GM12878 (cell line): ENCODE measurements around the gene COL23A1. TPM values are rescaled to one million over a fixed set of nuclear protein-coding genes. Genes with fewer than 3 reads are reported as not detected.

Experiments used
- ATAC-seq: fragments of 200-7000 bp; cut with Tn5 transposase; 3 replicates; pipeline ENCODE4 v1.9.1; 2020; ENCODE audit warnings: mild to moderate bottlenecking, moderate library complexity
- BruUV-seq: library from RNA; stranded (reverse); fragments of 400-500 nt; replicated peaks from 2 replicates; lab custom pipeline; 2021; lab: Mats Ljungman, UMichigan
- CTCF ChIA-PET: fragments of 300-600 bp; sonication (Branson Sonifier 250); formaldehyde crosslinking; extraction: SDS; loops from one replicate; lab custom pipeline; 2021; ENCODE audit warnings: inconsistent platforms; lab: Yijun Ruan, JAX
- POLR2A ChIA-PET: fragments of 350-600 bp; formaldehyde crosslinking; extraction: SDS; loops from one replicate; lab custom pipeline; 2021; ENCODE audit warnings: inconsistent platforms; lab: Charles Lee
- RAD21 ChIA-PET: fragments of 300-600 bp; sonication (Branson Sonifier 250); formaldehyde crosslinking; loops from one replicate; lab custom pipeline; 2023; ENCODE audit warnings: antibody characterized with exemption; ENCODE audit not compliant: unreplicated experiment; lab: Charles Lee
- SMC1A ChIA-PET: fragments of 300-600 bp; sonication (Branson Sonifier 250); formaldehyde crosslinking; loops from one replicate; lab custom pipeline; 2023; ENCODE audit not compliant: unreplicated experiment, uncharacterized antibody; lab: Charles Lee
- DNase-seq: peaks from one replicate; pipeline ENCODE4 v3.0.0-alpha.2; 2011; ENCODE audit warnings: low read depth, low spot score
- FAIRE-seq: peaks from 3 replicates; lab custom pipeline; 2011; peaks lifted over from hg19 to GRCh38; lab: Jason Lieb, UNC
- H2AFZ ChIP-seq: 2 replicates; pipeline ENCODE4 v1.6.0; 2011; ENCODE audit warnings: low read depth, low read length, control low read depth; ENCODE audit not compliant: control insufficient read depth
- H3K27ac ChIP-seq: 2 replicates; pipeline ENCODE4 v1.5.1; 2011; ENCODE audit warnings: control low read depth; ENCODE audit not compliant: control insufficient read depth, insufficient read depth
- H3K27me3 ChIP-seq, 2 experiments: replicated peaks in 1 of 2; 2 replicates each; pipeline versions ENCODE4 v1.6.0 to v1.6.1; 2011; ENCODE audit warnings: low read length in 1 of 2; ENCODE audit not compliant: control insufficient read depth in 2 of 2, insufficient read depth in 2 of 2
- H3K36me3 ChIP-seq, 2 experiments: 2 replicates each; pipeline ENCODE4 v1.5.1; 2011; ENCODE audit warnings: low read length in 1 of 2; ENCODE audit not compliant: control insufficient read depth in 2 of 2, insufficient read depth in 2 of 2
- H3K4me1 ChIP-seq: 2 replicates; pipeline ENCODE4 v1.6.1; 2011; ENCODE audit warnings: mild to moderate bottlenecking, low read length, moderate library complexity, mixed read lengths; ENCODE audit not compliant: control insufficient read depth, insufficient read depth
- H3K4me2 ChIP-seq: 2 replicates; pipeline ENCODE4 v1.6.0; 2011; ENCODE audit warnings: control low read depth; ENCODE audit not compliant: control insufficient read depth, insufficient read depth
- H3K4me3 ChIP-seq: fragments of 200-600 bp; sonication (generic); 2 replicates; pipeline ENCODE4 v1.5.1; 2016
- H3K79me2 ChIP-seq: 2 replicates; pipeline ENCODE4 v1.6.0; 2011; ENCODE audit warnings: low read length; ENCODE audit not compliant: control insufficient read depth, insufficient read depth
- H3K9ac ChIP-seq: 2 replicates; pipeline ENCODE4 v1.8.0; 2011; ENCODE audit warnings: low read length, control low read depth, mixed read lengths; ENCODE audit not compliant: control insufficient read depth, insufficient read depth
- H3K9me3 ChIP-seq: replicated peaks from 3 replicates; pipeline ENCODE4 v1.5.1; 2011; ENCODE audit warnings: mild to moderate bottlenecking, low read length; ENCODE audit not compliant: control insufficient read depth, insufficient read depth
- H4K20me1 ChIP-seq: 2 replicates; pipeline ENCODE4 v1.6.0; 2011; ENCODE audit not compliant: control insufficient read depth, insufficient read depth
- ATF2 ChIP-seq: IDR thresholded peaks from 2 replicates; pipeline ENCODE4 v1.6.1; 2012; ENCODE audit warnings: low read length, inconsistent platforms
- ATF3 ChIP-seq: IDR thresholded peaks from 2 replicates; pipeline ENCODE4 v1.6.1; 2011; ENCODE audit warnings: low read depth, mild to moderate bottlenecking, low read length, moderate library complexity, borderline replicate concordance; ENCODE audit errors: extremely low read depth
- CUX1 ChIP-seq: IDR thresholded peaks from 2 replicates; pipeline ENCODE4 v1.6.1; 2012; ENCODE audit warnings: improper control_type of control experiment, low read depth, low read length; ENCODE audit not compliant: insufficient replicate concordance
- HSF1 ChIP-seq: fragments of 150-350 bp; IDR thresholded peaks from 2 replicates; pipeline ENCODE4 v1.6.1; 2014; ENCODE audit warnings: mild to moderate bottlenecking, low read depth, low read length
- MYB ChIP-seq: fragments of 150-350 bp; IDR thresholded peaks from 2 replicates; pipeline ENCODE4 v1.6.1; 2014; ENCODE audit warnings: mild to moderate bottlenecking, low read depth, low read length, borderline replicate concordance
- NFYA ChIP-seq: IDR thresholded peaks from 2 replicates; pipeline ENCODE4 v1.6.1; 2011; ENCODE audit warnings: low read depth, mild to moderate bottlenecking, low read length, improper control_type of control experiment, borderline replicate concordance
- PAX5 ChIP-seq: IDR thresholded peaks from 2 replicates; pipeline ENCODE4 v1.6.1; 2011; ENCODE audit warnings: low read depth, low read length, borderline replicate concordance
- PBX3 ChIP-seq: IDR thresholded peaks from 2 replicates; pipeline ENCODE4 v1.6.1; 2011; ENCODE audit warnings: mild to moderate bottlenecking, low read depth, low read length, moderate library complexity; ENCODE audit not compliant: insufficient replicate concordance
- SPI1 ChIP-seq: IDR thresholded peaks from 2 replicates; pipeline ENCODE4 v1.6.1; 2011; ENCODE audit warnings: low read depth, mild to moderate bottlenecking, low read length, moderate library complexity, borderline replicate concordance; ENCODE audit not compliant: insufficient read depth
- SUPT20H ChIP-seq: IDR thresholded peaks from 2 replicates; pipeline ENCODE4 v1.6.1; 2011; ENCODE audit warnings: low read depth, mild to moderate bottlenecking, low read length, moderate library complexity, borderline replicate concordance; ENCODE audit not compliant: control insufficient read depth
- SUZ12 ChIP-seq: fragments of 200-600 bp; sonication (generic); IDR thresholded peaks from one replicate; pipeline ENCODE4 v1.6.1; 2018; ENCODE audit warnings: antibody characterized with exemption, mild to moderate bottlenecking; ENCODE audit not compliant: unreplicated experiment
- WRNIP1 ChIP-seq: IDR thresholded peaks from 2 replicates; pipeline ENCODE4 v1.6.1; 2011; ENCODE audit warnings: low read depth, low read length, improper control_type of control experiment, borderline replicate concordance
- WGBS: methylation state at CpG from one replicate; pipeline ENCODE4 v1.1.6; 2016; ENCODE audit warnings: low lambda C conversion rate; ENCODE audit not compliant: insufficient replicate concordance, insufficient coverage; ENCODE audit errors: missing lambda C conversion rate; 5-methylcytosine and 5-hydroxymethylcytosine counted together
- in situ Hi-C: fragments of 300-500 bp; cut with MboI; formaldehyde crosslinking; loops from 9 replicates; pipeline ENCODE4 v1.14.3; 2018; ENCODE audit warnings: mixed read lengths
- intact Hi-C: fragments of 100-400 bp; cut with micrococcal nuclease; formaldehyde crosslinking; loops from one replicate; pipeline ENCODE4 v1.14.2; 2022; ENCODE audit not compliant: unreplicated experiment
- polyA plus RNA-seq, 11 experiments: library from polyadenylated mRNA; depleted of rRNA in 4 of 11; unstranded in 6 of 11; stranded (reverse) in 5 of 11; fragments of >200 nt; fragmentation: Nextera tagmentation in 4 of 11; fragmentation: Illumina TruSeq in 1 of 11; extraction: Ambion mirVana in 4 of 11; extraction: Trizol in 1 of 11; gene quantifications; 1 replicate in 1 of 11; 2 replicates in 10 of 11; pipeline versions ENCODE4 v1.2.1 to v1.2.3, GENCODE V29; 2011 to 2016; ENCODE audit warnings: inconsistent platforms in 2 of 11, missing spikeins in 2 of 11, low read depth in 1 of 11
- total RNA-seq, 4 experiments: library from RNA; depleted of rRNA in 3 of 4; stranded (reverse); fragments of >200 nt in 3 of 4; fragmentation: Illumina TruSeq in 1 of 4; extraction: Trizol in 1 of 4; gene quantifications; 2 replicates each; pipeline versions ENCODE4 v1.2.1 to v1.2.3, GENCODE V29; 2013 to 2021

Gene COL23A1
- total and polyA plus RNA-seq, 10 of the 15 experiments (the other 5 are each of a cell fraction or from before 2014, with no cell fraction given): 0.03 to 0.83 (median 0.09) TPM; not detected in 5

GRCh38 chr5:178424810-178425177 lies 165.4 kb downstream of the COL23A1 start:
- Histone ChIP-seq H3K27ac (no peak overlapping the region), H3K4me3 (no peak overlapping the region), H3K79me2 (no peaks in the 10 kb centered on the region), H3K4me2 (no peak overlapping the region), H4K20me1 (no peaks in the 10 kb centered on the region), H2AFZ (no peak overlapping the region), H3K27me3 (no peaks in the 10 kb centered on the region; a peak in 1 of 4 replicates), H3K9me3 (no peaks in the 10 kb centered on the region), H3K9ac (no peak overlapping the region), H3K4me1 (no peaks in the 10 kb centered on the region), H3K36me3 (no peaks in the 10 kb centered on the region)
- SMC1A ChIA-PET: no interaction called here
- 63% methylated on average over 10 of the region's 10 CpGs for WGBS
- CTCF ChIA-PET: no interaction called here
- DNase-seq (no peak), FAIRE-seq (no peak), ATAC-seq (no peak)
- in situ Hi-C loops: no loop called here
- RAD21 ChIA-PET: no interaction called here
- no TSS peak for BruUV-seq
- POLR2A ChIA-PET: no interaction called here
- intact Hi-C loops: no loop called here
- TF ChIP-seq SPI1 (no peak), ATF2 (no peak), SUZ12 (no peak), MYB (no peak), SUPT20H (no peak), NFYA (no peak), CUX1 (no peak), HSF1 (no peak), WRNIP1 (no peak), ATF3 (no peak), PAX5 (no peak), PBX3 (no peak)
